22Rv1 (cell line): ENCODE data around the gene POFUT2.

ENCODE experiments used
- CTCF ChIP-seq: fragments of 450-650 bp; IDR thresholded peaks from 2 replicates; pipeline ENCODE4 v1.5.1; 2017; ENCODE audit warnings: mild to moderate bottlenecking
- ZFX ChIP-seq: fragments of 450-650 bp; IDR thresholded peaks from 2 replicates; pipeline ENCODE4 v1.6.1; 2017; ENCODE audit warnings: antibody characterized with exemption, borderline replicate concordance

- no peak for TF ChIP-seq CTCF
- no peak for TF ChIP-seq ZFX
These were observed 48.8 kb upstream of the POFUT2 start for GRCh38 chr21:45336535-45336810.
